ENCODE measurements around the gene CATSPERD.
"Not testable (repeated sequence)": the region's sequence is repeated elsewhere in the genome, so short reads cannot be mapped to it uniquely, and the experiment has no call there.

The CATSPERD gene

GRCh38 chr19:5686647-5687359 lies 33.6 kb upstream of the CATSPERD start:
- peak; percentile 88 for DNase-seq (ENCODE audit: low read depth)

GRCh38 chr19:5687360-5688198 lies 32.9 kb upstream of the CATSPERD start:
- no peak for DNase-seq (ENCODE audit: low read depth)

GRCh38 chr19:5688262-5688881 lies 32.1 kb upstream of the CATSPERD start:
- not testable (repeated sequence) for DNase-seq (ENCODE audit: low read depth)

GRCh38 chr19:5690125-5690954 lies 30.1 kb upstream of the CATSPERD start, which contains the start of gene RPL36:
TSS of gene RPL36 (plus strand) at chr19:5690295. CDS start at chr19:5690508, 213 bp downstream.
- peak; percentile 98 for DNase-seq (ENCODE audit: low read depth)

GRCh38 chr19:5690955-5691821 lies 29.2 kb upstream of the CATSPERD start:
- DNase-seq (ENCODE audit: low read depth) = no peak

GRCh38 chr19:5691822-5692722 lies 28.4 kb upstream of the CATSPERD start:
- no peak for DNase-seq (ENCODE audit: low read depth)

- no peak for DNase-seq (ENCODE audit: low read depth)
Observed at GRCh38 chr19:5692723-5693194, 27.7 kb upstream of the CATSPERD start.

- no peak for DNase-seq (ENCODE audit: low read depth)
Observed at GRCh38 chr19:5693195-5694166, 27.0 kb upstream of the CATSPERD start.

GRCh38 chr19:5694167-5694955 lies 26.1 kb upstream of the CATSPERD start:
- DNase-seq (ENCODE audit: low read depth) = no peak

GRCh38 chr19:5694956-5695648 lies 25.3 kb upstream of the CATSPERD start:
- no peak for DNase-seq (ENCODE audit: low read depth)

- no peak for DNase-seq (ENCODE audit: low read depth)
Observed at GRCh38 chr19:5695649-5696195, 24.7 kb upstream of the CATSPERD start.

- no peak for DNase-seq (ENCODE audit: low read depth)
Observed at GRCh38 chr19:5696196-5697021, 24.0 kb upstream of the CATSPERD start.

- no peak for DNase-seq (ENCODE audit: low read depth)
Observed at GRCh38 chr19:5697022-5697889, 23.2 kb upstream of the CATSPERD start.

GRCh38 chr19:5697890-5698634 lies 22.4 kb upstream of the CATSPERD start:
- no peak for DNase-seq (ENCODE audit: low read depth)
